Cardiac muscle cell (in vitro differentiated cells and primary cell): ENCODE data around the gene EMX1. TPM values are rescaled to one million over a fixed set of nuclear protein-coding genes. Genes with fewer than 3 reads are reported as not detected.

ENCODE experiments used
- DNase-seq, 2 donors: peaks; one replicate each; pipeline versions ENCODE4 v3.0.0 to v3.0.0-alpha.2; 2010 to 2017; ENCODE audit warnings: low read depth in 1 of 2, low spot score in 1 of 2
- H3K27ac ChIP-seq: fragments of 200-600 bp; sonication (generic); 2 replicates; pipeline ENCODE4 v1.5.1; 2016
- H3K27me3 ChIP-seq: fragments of 200-600 bp; sonication (generic); 2 replicates; pipeline ENCODE4 v1.6.0; 2016; ENCODE audit warnings: control low read depth
- H3K36me3 ChIP-seq: fragments of 200-600 bp; sonication (generic); 2 replicates; pipeline ENCODE4 v1.5.1; 2016; ENCODE audit warnings: control low read depth
- H3K4me1 ChIP-seq: fragments of 200-600 bp; sonication (generic); 2 replicates; pipeline ENCODE4 v1.8.1; 2017; ENCODE audit warnings: low read depth, mild to moderate bottlenecking, mixed run types
- H3K4me3 ChIP-seq: fragments of 200-600 bp; sonication (generic); 2 replicates; pipeline ENCODE4 v1.5.1; 2016; ENCODE audit warnings: mild to moderate bottlenecking
- H3K9me3 ChIP-seq: fragments of 200-600 bp; sonication (generic); 2 replicates; pipeline ENCODE4 v1.5.1; 2017; ENCODE audit warnings: low read depth, mild to moderate bottlenecking, control low read depth
- polyA plus RNA-seq: library from polyadenylated mRNA; unstranded; fragments of >200 nt; fragmentation: Nextera tagmentation; extraction: Ambion mirVana; gene quantifications from 2 replicates; pipeline ENCODE4 v1.2.1, GENCODE V29; 2016
- total RNA-seq: library from RNA; depleted of rRNA; stranded (reverse); fragments of >200 nt; gene quantifications from 2 replicates; pipeline ENCODE4 v1.2.3, GENCODE V29; 2016
- TF ChIP-seq, protein P1 (sequence below): IDR thresholded peaks from 2 replicates; pipeline ENCODE4 v1.5.1; 2012; ENCODE audit warnings: low read depth, mild to moderate bottlenecking, low read length

Gene EMX1
- total and polyA plus RNA-seq, 2 experiments from 2014 or later = 0.24 TPM; not detected in 1

DNA sequence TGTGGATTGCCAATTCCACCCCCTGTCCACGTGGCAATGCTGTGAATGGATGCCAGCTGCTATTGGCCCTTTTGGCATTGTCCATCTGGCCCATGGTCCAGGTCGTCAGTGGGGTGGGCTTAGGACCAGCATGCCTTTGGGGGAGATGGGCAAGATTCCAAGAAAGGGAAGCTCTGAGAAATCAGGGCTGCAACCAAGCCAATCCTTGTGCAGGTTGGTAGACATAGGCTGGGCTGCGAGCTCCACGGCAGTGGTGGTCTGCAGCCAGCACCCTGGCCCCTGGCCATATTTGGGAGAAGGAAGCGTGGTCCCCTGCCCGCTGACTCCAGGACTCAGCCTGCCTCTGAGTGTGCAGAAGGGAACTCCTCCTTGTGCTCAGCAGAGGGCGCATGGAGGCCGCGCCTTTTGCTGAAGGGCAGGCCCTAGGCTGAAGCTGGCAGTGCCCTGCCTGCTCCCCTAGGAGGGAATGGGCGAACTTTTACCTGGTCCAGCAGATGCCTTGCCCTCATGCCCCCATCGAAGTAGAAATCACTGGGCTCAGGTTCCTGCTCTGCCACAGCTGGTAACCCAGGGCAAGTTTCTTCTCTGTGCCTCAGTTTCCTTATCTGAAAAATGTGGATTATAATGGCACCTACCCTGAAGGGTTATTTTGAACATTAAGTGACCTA is 24.7 kb upstream of the EMX1 start:
- Histone ChIP-seq H3K9me3 (no peaks in the 10 kb centered on the region), H3K4me3 (no peak overlapping the region), H3K27me3 (peaks cover 93% of the 10 kb centered on the region), H3K36me3 (no peaks in the 10 kb centered on the region), H3K27ac (no peak overlapping the region), H3K4me1 (no peaks in the 10 kb centered on the region)
- TF ChIP-seq, protein P1, sequence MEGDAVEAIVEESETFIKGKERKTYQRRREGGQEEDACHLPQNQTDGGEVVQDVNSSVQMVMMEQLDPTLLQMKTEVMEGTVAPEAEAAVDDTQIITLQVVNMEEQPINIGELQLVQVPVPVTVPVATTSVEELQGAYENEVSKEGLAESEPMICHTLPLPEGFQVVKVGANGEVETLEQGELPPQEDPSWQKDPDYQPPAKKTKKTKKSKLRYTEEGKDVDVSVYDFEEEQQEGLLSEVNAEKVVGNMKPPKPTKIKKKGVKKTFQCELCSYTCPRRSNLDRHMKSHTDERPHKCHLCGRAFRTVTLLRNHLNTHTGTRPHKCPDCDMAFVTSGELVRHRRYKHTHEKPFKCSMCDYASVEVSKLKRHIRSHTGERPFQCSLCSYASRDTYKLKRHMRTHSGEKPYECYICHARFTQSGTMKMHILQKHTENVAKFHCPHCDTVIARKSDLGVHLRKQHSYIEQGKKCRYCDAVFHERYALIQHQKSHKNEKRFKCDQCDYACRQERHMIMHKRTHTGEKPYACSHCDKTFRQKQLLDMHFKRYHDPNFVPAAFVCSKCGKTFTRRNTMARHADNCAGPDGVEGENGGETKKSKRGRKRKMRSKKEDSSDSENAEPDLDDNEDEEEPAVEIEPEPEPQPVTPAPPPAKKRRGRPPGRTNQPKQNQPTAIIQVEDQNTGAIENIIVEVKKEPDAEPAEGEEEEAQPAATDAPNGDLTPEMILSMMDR = peak; percentile 86
- peak; percentile 83 for DNase-seq

DNA sequence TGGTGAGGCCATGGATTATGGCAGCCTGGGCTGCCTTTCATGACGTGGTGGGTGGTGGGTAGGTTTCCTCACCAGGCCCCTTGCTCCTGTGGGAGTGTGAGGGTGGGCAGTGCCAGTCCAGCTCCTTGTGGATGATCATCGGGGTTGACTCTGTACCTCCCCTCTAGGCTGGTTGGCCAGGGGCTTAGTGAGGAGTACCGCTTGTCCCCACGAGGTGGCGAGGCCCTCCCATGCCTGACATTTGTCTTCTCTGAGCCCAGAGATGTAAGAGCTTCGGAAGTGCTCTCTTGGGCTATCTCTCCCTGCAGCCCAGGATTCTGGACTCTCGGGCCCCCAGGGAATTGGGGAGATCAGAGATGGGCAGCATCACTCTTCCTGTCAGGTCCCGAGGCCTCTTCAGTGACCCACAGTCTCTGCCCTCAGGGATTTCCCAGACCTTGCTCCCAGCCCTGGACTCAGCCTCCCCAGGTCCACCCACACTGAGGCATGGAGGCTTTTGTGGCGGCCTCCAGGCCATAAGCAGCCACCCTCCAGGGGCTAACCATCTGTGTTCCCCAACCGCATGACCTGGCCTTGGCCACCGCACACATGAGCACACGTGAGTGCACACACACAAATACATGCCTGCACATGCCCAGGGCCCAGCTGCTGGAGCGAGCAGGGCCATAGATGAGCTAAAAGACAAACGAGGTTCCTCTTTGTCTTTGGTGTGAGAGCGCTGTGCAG is 23.6 kb upstream of the EMX1 start:
- no peak overlapping the region for H3K4me3 ChIP-seq
- TF ChIP-seq, protein P1 = peak; percentile 79
- peak; percentile 78 to 82 for DNase-seq

DNA sequence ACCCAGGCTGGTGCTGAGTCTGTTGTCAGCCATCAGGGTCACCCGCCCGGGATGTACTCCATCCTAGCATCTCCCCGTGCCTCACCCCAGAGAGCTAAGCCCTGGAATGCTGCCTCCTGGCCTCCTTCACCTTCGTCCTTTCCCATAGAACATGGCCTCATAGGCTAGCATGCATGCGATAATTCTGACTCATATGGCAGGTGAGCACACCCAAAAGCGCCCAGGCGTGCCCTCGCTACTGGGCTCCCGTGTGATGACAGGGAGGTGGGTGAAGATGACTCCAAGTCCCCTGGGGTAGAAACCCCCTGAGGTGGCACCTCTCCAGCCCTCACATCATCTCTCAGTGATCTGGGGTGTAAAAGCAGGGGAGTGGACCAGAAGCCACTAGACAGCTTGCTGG is 22.8 kb upstream of the EMX1 start:
- Histone ChIP-seq H3K27ac (no peak overlapping the region), H3K9me3 (no peaks in the 10 kb centered on the region), H3K27me3 (peaks cover 95% of the 10 kb centered on the region), H3K36me3 (no peaks in the 10 kb centered on the region), H3K4me3 (no peak overlapping the region), H3K4me1 (no peaks in the 10 kb centered on the region)
- DNase-seq = no peak
- TF ChIP-seq, protein P1 = no peak

More for the DNA sequence above, 23.6 kb upstream of the EMX1 start:
- Histone ChIP-seq H3K36me3 (no peaks in the 10 kb centered on the region), H3K9me3 (no peaks in the 10 kb centered on the region), H3K27ac (no peak overlapping the region), H3K27me3 (peaks cover 95% of the 10 kb centered on the region), H3K4me1 (no peaks in the 10 kb centered on the region)

DNA sequence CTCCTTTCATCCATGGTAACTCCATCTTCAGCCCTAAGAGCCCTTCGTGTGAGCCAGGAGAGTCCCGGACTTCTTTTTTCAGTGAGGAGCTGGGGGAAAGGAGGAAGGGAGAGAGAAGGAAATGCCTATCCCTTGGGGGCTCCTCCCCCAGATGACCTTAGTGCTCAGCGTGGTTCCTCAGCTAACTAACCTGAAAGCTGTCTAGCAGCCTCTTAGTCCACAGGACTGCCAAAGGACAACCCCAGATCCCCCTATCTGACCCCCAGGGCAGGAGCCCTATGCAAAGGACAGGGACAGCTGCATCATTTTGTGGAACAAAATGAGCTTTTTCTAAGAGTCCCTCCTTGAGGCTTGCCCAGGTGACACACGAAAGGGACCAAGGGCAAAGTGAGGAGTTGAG is 22.2 kb upstream of the EMX1 start:
- Histone ChIP-seq H3K9me3 (no peaks in the 10 kb centered on the region), H3K27ac (no peak overlapping the region), H3K27me3 (peaks cover 95% of the 10 kb centered on the region), H3K4me3 (no peak overlapping the region), H3K4me1 (no peaks in the 10 kb centered on the region), H3K36me3 (no peaks in the 10 kb centered on the region)
- TF ChIP-seq, protein P1 = no peak
- no peak for DNase-seq

DNA sequence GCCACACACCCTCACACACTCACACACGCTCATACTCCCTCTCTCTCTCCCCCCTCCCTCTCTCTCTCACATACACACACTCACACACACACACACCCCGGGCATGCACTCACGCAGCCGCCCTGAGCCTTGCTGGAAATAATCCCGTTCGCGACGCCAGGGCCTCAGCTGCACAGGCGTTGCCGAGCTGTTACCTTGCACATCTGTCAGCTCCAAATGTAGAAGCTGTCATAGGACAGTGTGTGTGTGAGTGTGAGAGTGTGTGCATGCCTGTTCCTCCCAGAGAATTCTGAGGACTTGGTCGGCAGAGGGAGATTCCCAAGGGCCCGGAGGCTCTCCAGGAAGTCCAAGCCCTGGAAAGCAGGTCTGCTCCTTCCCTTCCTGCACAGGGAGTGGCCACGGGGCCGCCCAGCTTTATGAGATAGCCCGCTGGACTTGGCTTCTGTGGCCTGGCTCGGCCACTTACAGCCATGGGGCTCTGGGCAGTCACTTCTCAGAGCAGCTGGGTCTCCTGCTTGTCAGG is 21.5 kb upstream of the EMX1 start:
- Histone ChIP-seq H3K27me3 (peaks cover 95% of the 10 kb centered on the region), H3K36me3 (no peaks in the 10 kb centered on the region), H3K9me3 (no peaks in the 10 kb centered on the region), H3K4me1 (no peaks in the 10 kb centered on the region), H3K4me3 (no peak overlapping the region), H3K27ac (no peak overlapping the region)
- TF ChIP-seq, protein P1 = no peak
- DNase-seq = peak in 1 of 2 donors; percentile 73
